A673 (cell line): ENCODE results near the gene GAK. TPM values are rescaled to one million over a fixed set of nuclear protein-coding genes. Genes with fewer than 3 reads are reported as not detected.

Experiments
- BruUV-seq: library from RNA; stranded (reverse); fragments of 400-500 nt; replicated peaks from 2 replicates; lab custom pipeline; 2021; lab: Mats Ljungman, UMichigan
- CTCF ChIA-PET: fragments of 300-600 bp; sonication (Branson Sonifier 250); formaldehyde crosslinking; loops from one replicate; lab custom pipeline; 2022; ENCODE audit warnings: antibody characterized with exemption; lab: Charles Lee
- POLR2A ChIA-PET: fragments of 300-600 bp; sonication (Branson Sonifier 250); formaldehyde crosslinking; loops from one replicate; lab custom pipeline; 2022; ENCODE audit warnings: antibody characterized with exemption; ENCODE audit not compliant: low non-redundant PET; lab: Charles Lee
- DNase-seq: peaks from one replicate; pipeline ENCODE4 v3.0.0-alpha.2; 2015; ENCODE audit warnings: low spot score
- H3K27ac ChIP-seq: fragments of 200-600 bp; sonication (generic); 2 replicates; pipeline ENCODE4 v1.5.1; 2016; ENCODE audit warnings: mixed run types, low read depth, mild to moderate bottlenecking, mixed read lengths, antibody characterized with exemption, low read length; ENCODE audit not compliant: poor library complexity, severe bottlenecking
- H3K27me3 ChIP-seq: fragments of 200-600 bp; sonication (generic); replicated peaks from 2 replicates; pipeline ENCODE4 v1.6.1; 2017; ENCODE audit warnings: mixed run types, low read depth, mild to moderate bottlenecking, mixed read lengths, antibody characterized with exemption, low read length; ENCODE audit not compliant: insufficient read depth, poor library complexity
- H3K36me3 ChIP-seq: fragments of 200-600 bp; sonication (generic); 2 replicates; pipeline ENCODE4 v1.6.1; 2016; ENCODE audit warnings: mixed run types, mild to moderate bottlenecking, mixed read lengths, antibody characterized with exemption, low read length; ENCODE audit not compliant: insufficient read depth, poor library complexity, severe bottlenecking
- H3K4me1 ChIP-seq: fragments of 200-600 bp; sonication (generic); 2 replicates; pipeline ENCODE4 v1.6.1; 2017; ENCODE audit warnings: mixed run types, mild to moderate bottlenecking, mixed read lengths, antibody characterized with exemption, low read length; ENCODE audit not compliant: insufficient read depth, poor library complexity, severe bottlenecking
- H3K4me3 ChIP-seq: fragments of 200-600 bp; sonication (generic); 2 replicates; pipeline ENCODE4 v1.5.1; 2016; ENCODE audit warnings: low read depth, mixed run types, mild to moderate bottlenecking, mixed read lengths, low read length; ENCODE audit not compliant: poor library complexity, severe bottlenecking
- H3K9me3 ChIP-seq: fragments of 200-600 bp; sonication (generic); 2 replicates; pipeline ENCODE4 v1.6.1; 2016; ENCODE audit warnings: mixed run types, low read depth, mild to moderate bottlenecking, mixed read lengths, antibody characterized with exemption, low read length; ENCODE audit not compliant: poor library complexity, severe bottlenecking
- EZH2 ChIP-seq: fragments of 200-600 bp; sonication (generic); IDR thresholded peaks from 2 replicates; pipeline ENCODE4 v1.6.1; 2017; ENCODE audit warnings: borderline replicate concordance, low read depth, mild to moderate bottlenecking, mixed read lengths, antibody characterized with exemption, low read length; ENCODE audit not compliant: poor library complexity, severe bottlenecking
- intact Hi-C: fragments of 100-400 bp; cut with micrococcal nuclease; formaldehyde crosslinking; loops from one replicate; pipeline ENCODE4 v1.10.0; 2022; ENCODE audit not compliant: unreplicated experiment
- total RNA-seq: library from RNA; stranded (reverse); gene quantifications from 2 replicates; pipeline ENCODE4 v1.2.3, GENCODE V29; 2021
- TF ChIP-seq, protein P1 (sequence below): fragments of 300-800, 200-600 bp; sonication (generic); conservative IDR thresholded peaks from 2 replicates; pipeline ENCODE4 v1.5.1; 2017; ENCODE audit warnings: low read depth, mild to moderate bottlenecking, antibody characterized with exemption, low read length, moderate library complexity, mixed read lengths

Gene GAK
- total RNA-seq, 1 experiment from 2014 or later, result 96.2 TPM

DNA sequence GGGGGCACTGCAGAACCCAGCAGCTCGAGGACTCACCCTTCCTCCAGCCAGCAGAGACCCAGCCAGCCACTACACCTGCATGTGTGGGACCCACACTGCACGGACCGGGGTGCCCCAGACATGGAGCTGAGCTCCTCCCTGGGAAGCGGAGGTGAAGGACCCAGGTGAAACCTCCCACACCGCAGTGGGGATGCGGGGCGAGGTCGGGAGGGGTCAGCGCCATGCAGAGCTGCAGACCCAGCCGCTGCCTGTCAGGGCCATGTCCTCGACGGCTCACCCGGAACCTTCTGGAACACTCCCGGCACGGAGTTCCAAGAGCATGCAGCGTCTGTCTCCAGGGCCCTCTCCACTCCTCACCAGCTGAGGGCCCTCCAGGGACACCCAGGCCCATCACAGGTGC lies 42.6 kb downstream of the GAK start:
- Histone ChIP-seq H3K9me3 (no peaks in the 10 kb centered on the region), H3K27me3 (no peaks in the 10 kb centered on the region), H3K36me3 (peaks cover 4% of the 10 kb centered on the region), H3K4me1 (no peaks in the 10 kb centered on the region), H3K27ac (no peak overlapping the region), H3K4me3 (no peak overlapping the region)
- no peak for DNase-seq
- POLR2A ChIA-PET, result no interaction called here
- CTCF ChIA-PET, result no interaction called here
- BruUV-seq, result no TSS peak
- TF ChIP-seq EZH2, result no peak
- TF ChIP-seq, protein P1, sequence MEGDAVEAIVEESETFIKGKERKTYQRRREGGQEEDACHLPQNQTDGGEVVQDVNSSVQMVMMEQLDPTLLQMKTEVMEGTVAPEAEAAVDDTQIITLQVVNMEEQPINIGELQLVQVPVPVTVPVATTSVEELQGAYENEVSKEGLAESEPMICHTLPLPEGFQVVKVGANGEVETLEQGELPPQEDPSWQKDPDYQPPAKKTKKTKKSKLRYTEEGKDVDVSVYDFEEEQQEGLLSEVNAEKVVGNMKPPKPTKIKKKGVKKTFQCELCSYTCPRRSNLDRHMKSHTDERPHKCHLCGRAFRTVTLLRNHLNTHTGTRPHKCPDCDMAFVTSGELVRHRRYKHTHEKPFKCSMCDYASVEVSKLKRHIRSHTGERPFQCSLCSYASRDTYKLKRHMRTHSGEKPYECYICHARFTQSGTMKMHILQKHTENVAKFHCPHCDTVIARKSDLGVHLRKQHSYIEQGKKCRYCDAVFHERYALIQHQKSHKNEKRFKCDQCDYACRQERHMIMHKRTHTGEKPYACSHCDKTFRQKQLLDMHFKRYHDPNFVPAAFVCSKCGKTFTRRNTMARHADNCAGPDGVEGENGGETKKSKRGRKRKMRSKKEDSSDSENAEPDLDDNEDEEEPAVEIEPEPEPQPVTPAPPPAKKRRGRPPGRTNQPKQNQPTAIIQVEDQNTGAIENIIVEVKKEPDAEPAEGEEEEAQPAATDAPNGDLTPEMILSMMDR, result no peak
- intact Hi-C loops, result no loop called here

DNA sequence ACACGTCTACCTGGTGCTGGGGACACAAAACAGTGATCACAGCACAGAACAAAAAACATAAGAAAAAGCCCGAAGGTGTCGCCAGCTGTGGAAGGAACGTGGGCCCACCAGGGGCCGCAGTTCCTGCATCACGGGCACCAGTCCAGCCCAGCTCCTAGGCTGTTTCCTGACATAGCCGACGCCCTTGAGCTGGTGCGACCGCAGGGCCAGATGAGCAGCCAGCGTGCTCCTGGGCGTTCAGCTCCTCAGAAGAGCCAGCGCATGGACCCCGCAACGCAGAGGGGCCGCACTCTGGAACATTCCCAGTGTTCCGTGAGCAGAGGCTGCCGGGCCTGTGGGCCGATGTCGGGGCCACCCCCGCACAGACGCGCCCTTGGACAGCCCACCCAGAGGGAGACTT lies 44.1 kb downstream of the GAK start:
- intact Hi-C loops, result no loop called here

GRCh38 chr4:887034-887763 lies 44.9 kb downstream of the GAK start:
- Histone ChIP-seq H3K36me3 (peaks cover 4% of the 10 kb centered on the region), H3K4me3 (no peak overlapping the region), H3K27me3 (no peaks in the 10 kb centered on the region), H3K4me1 (no peaks in the 10 kb centered on the region), H3K9me3 (no peaks in the 10 kb centered on the region), H3K27ac (no peak overlapping the region)
- intact Hi-C loops, result no loop called here
- BruUV-seq, result no TSS peak
- POLR2A ChIA-PET, result no interaction called here
- DNase-seq, result no peak
- TF ChIP-seq, protein P1, result no peak
- no peak for TF ChIP-seq EZH2
- CTCF ChIA-PET, result no interaction called here

More for the DNA sequence above, 44.1 kb downstream of the GAK start:
- CTCF ChIA-PET, result no interaction called here
- POLR2A ChIA-PET, result no interaction called here
- no peaks in the 10 kb centered on the region for H3K9me3 ChIP-seq
- no peak overlapping the region for H3K27ac ChIP-seq
- peaks cover 4% of the 10 kb centered on the region for H3K36me3 ChIP-seq
- BruUV-seq, result no TSS peak
- TF ChIP-seq, protein P1, result no peak
- no peak for TF ChIP-seq EZH2
- no peak for DNase-seq
- no peak overlapping the region for H3K4me3 ChIP-seq
- no peaks in the 10 kb centered on the region for H3K4me1 ChIP-seq
- no peaks in the 10 kb centered on the region for H3K27me3 ChIP-seq
